ENCODE measurements around the gene OGDH.

The OGDH gene

DNA sequence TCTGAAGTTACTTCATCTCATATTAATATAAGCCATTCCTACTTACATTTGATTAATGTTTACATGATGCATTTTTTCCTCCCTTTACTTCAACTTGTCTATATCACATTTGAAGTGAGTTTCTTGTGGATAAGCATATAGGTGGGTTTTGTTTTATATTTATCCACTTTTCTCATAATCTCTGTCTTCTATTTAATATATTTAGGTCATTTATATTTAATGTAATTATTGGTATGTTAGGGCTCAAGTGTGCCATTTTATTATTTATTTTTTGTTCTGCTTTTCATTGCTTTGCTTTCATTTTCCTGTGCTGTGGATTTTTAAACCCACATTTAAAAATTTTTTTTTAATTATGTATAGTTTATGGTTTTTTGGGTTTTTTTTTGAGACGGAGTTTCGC is 54.8 kb downstream of the OGDH start:
- peaks cover 9% of the 10 kb centered on the region; the same call in 1 of the 2 replicates for H3K79me2 ChIP-seq (ENCODE audit: control insufficient read depth, low read length)
- H3K27me3 ChIP-seq (ENCODE audit: control insufficient read depth, low read length) = no peaks in the 10 kb centered on the region
- H3F3A ChIP-seq (ENCODE audit: control insufficient read depth, insufficient read depth) = no peaks in the 10 kb centered on the region
- peaks cover 23% of the 10 kb centered on the region for H3K9me3 ChIP-seq (ENCODE audit: control insufficient read depth, insufficient read depth, low read length)
- H3K9me2 ChIP-seq (replicated peaks; ENCODE audit: control insufficient read depth, low read length) = no peaks in the 10 kb centered on the region
- no peaks in the 10 kb centered on the region for H4K20me1 ChIP-seq (ENCODE audit: control insufficient read depth, insufficient read depth, low read depth, low read length)
- H3K36me3 ChIP-seq (ENCODE audit: control insufficient read depth, low read length) = peaks cover 80% of the 10 kb centered on the region
- no peak for TF ChIP-seq CTCF (IDR thresholded peaks at IDR 0.05; ENCODE audit: low read depth, low read length, poor library complexity, severe bottlenecking)
- TF ChIP-seq EZH2phosphoT487 (IDR thresholded peaks at IDR 0.05; ENCODE audit: borderline replicate concordance, low read length) = no peak
- no peaks in the 10 kb centered on the region for H3K4me1 ChIP-seq (ENCODE audit: control insufficient read depth, low read length)
- no peak overlapping the region for H3K4me3 ChIP-seq (ENCODE audit: low read length)
- no peak overlapping the region for H3K4me2 ChIP-seq (ENCODE audit: low read length)
- no peak overlapping the region for H3K27ac ChIP-seq (ENCODE audit: low read depth, low read length)

GRCh38 chr7:44664780-44665461 is 58.5 kb downstream of the OGDH start:
- Histone ChIP-seq H3K9me2 (replicated peaks; ENCODE audit: control insufficient read depth, low read length) (no peaks in the 10 kb centered on the region), H3K4me2 (ENCODE audit: low read length) (no peak overlapping the region), H3F3A (ENCODE audit: control insufficient read depth, insufficient read depth) (no peaks in the 10 kb centered on the region), H3K9me3 (ENCODE audit: control insufficient read depth, insufficient read depth, low read length) (peaks cover 12% of the 10 kb centered on the region), H4K20me1 (ENCODE audit: control insufficient read depth, insufficient read depth, low read depth, low read length) (no peaks in the 10 kb centered on the region), H3K4me1 (ENCODE audit: control insufficient read depth, low read length) (no peaks in the 10 kb centered on the region), H3K27ac (ENCODE audit: low read depth, low read length) (no peak overlapping the region), H3K4me3 (ENCODE audit: low read length) (no peak overlapping the region), H3K27me3 (ENCODE audit: control insufficient read depth, low read length) (no peaks in the 10 kb centered on the region), H3K36me3 (ENCODE audit: control insufficient read depth, low read length) (peaks cover 66% of the 10 kb centered on the region), H3K79me2 (ENCODE audit: control insufficient read depth, low read length) (peaks cover 5% of the 10 kb centered on the region; the same call in 1 of the 2 replicates)
- no peak for TF ChIP-seq EZH2phosphoT487 (IDR thresholded peaks at IDR 0.05; ENCODE audit: borderline replicate concordance, low read length)
- no peak for TF ChIP-seq CTCF (IDR thresholded peaks at IDR 0.05; ENCODE audit: low read depth, low read length, poor library complexity, severe bottlenecking)

- no peak overlapping the region for H3K4me2 ChIP-seq (ENCODE audit: low read length)
- H4K20me1 ChIP-seq (ENCODE audit: control insufficient read depth, insufficient read depth, low read depth, low read length) = no peaks in the 10 kb centered on the region
- H3K4me3 ChIP-seq (ENCODE audit: low read length) = no peak overlapping the region
- no peaks in the 10 kb centered on the region for H3K27me3 ChIP-seq (ENCODE audit: control insufficient read depth, low read length)
- H3K9me3 ChIP-seq (ENCODE audit: control insufficient read depth, insufficient read depth, low read length) = peaks cover 5% of the 10 kb centered on the region
- no peaks in the 10 kb centered on the region for H3K9me2 ChIP-seq (replicated peaks; ENCODE audit: control insufficient read depth, low read length)
- TF ChIP-seq EZH2phosphoT487 (IDR thresholded peaks at IDR 0.05; ENCODE audit: borderline replicate concordance, low read length) (no peak), CTCF (IDR thresholded peaks at IDR 0.05; ENCODE audit: low read depth, low read length, poor library complexity, severe bottlenecking) (no peak)
- peaks cover 58% of the 10 kb centered on the region for H3K36me3 ChIP-seq (ENCODE audit: control insufficient read depth, low read length)
- H3K79me2 ChIP-seq (ENCODE audit: control insufficient read depth, low read length) = no peaks in the 10 kb centered on the region; the same call in 1 of the 2 replicates
- no peaks in the 10 kb centered on the region for H3F3A ChIP-seq (ENCODE audit: control insufficient read depth, insufficient read depth)
- H3K27ac ChIP-seq (ENCODE audit: low read depth, low read length) = no peak overlapping the region
- no peaks in the 10 kb centered on the region for H3K4me1 ChIP-seq (ENCODE audit: control insufficient read depth, low read length)
Measured at GRCh38 chr7:44665531-44666213, 59.2 kb downstream of the OGDH start.

Data from DOHH2 (cell line).